ENCODE data around the gene LIM2. TPM values are rescaled to one million over a fixed set of nuclear protein-coding genes. Genes with fewer than 3 reads are reported as not detected.

The LIM2 gene
- total and polyA plus RNA-seq, 2 of the 8 experiments (the other 6 are each of a cell fraction or from before 2014, with no cell fraction given) = not detected

- Histone ChIP-seq H2BK15ac (ENCODE audit: low read length) (no peak overlapping the region), H3K27ac (ENCODE audit: low read depth, low read length) (no peak overlapping the region), H3K4ac (replicated peaks; ENCODE audit: insufficient read length, low read depth, low read length) (no peak overlapping the region), H3K4me1 (replicated peaks in 1 of 4; ENCODE audit: control insufficient read depth in 3 of 4, insufficient read depth in 4 of 4, low read length in 3 of 4) (peaks cover 0 to 11% (median 3%) of the 10 kb centered on the region in 4 experiments; a peak in 2 of 7 replicates), H3K36me3 (ENCODE audit: control insufficient read depth in 2 of 4, insufficient read depth in 4 of 4, low read length in 3 of 4) (no peaks in the 10 kb centered on the region), H3K9me3 (ENCODE audit: insufficient read depth in 2 of 2, low read depth in 1 of 2, low read length in 1 of 2) (no peaks in the 10 kb centered on the region), H2BK120ac (replicated peaks; ENCODE audit: low read depth, low read length) (no peak overlapping the region), H3K18ac (ENCODE audit: extremely low read depth, low read length) (no peak overlapping the region), H2BK12ac (ENCODE audit: low read depth, low read length) (no peak overlapping the region), H4K20me1 (replicated peaks in 1 of 2; ENCODE audit: control insufficient read depth in 1 of 2, insufficient read depth in 2 of 2, low read length in 2 of 2) (no peaks in the 10 kb centered on the region), H4K91ac (replicated peaks; ENCODE audit: insufficient read length, low read length) (no peak overlapping the region), H3K23me2 (ENCODE audit: low read depth, low read length) (peaks cover 1% of the 10 kb centered on the region; the same call in 1 of the 2 replicates), H2AK5ac (ENCODE audit: low read depth, low read length) (no peak overlapping the region), H4K5ac (ENCODE audit: insufficient read length, low read depth, low read length) (no peak overlapping the region), H3K23ac (ENCODE audit: insufficient read length) (no peak overlapping the region), H2BK20ac (ENCODE audit: low read length) (no peak overlapping the region), H2BK5ac (ENCODE audit: low read depth, low read length) (no peak overlapping the region), H3K4me3 (ENCODE audit: extremely low read depth in 1 of 4, insufficient read depth in 2 of 4, low read depth in 3 of 4, low read length in 4 of 4) (no peak overlapping the region), H2AFZ (ENCODE audit: low read length) (no peak overlapping the region), H4K8ac (ENCODE audit: extremely low read depth, insufficient read depth, low read length) (no peak overlapping the region), H3K4me2 (ENCODE audit: insufficient read depth in 1 of 2, low read depth in 2 of 2, low read length in 2 of 2) (no peak overlapping the region), H3K79me1 (ENCODE audit: low read depth, low read length) (no peaks in the 10 kb centered on the region), H3K27me3 (replicated peaks in 1 of 4; ENCODE audit: control insufficient read depth in 3 of 4, extremely low read depth in 1 of 4, insufficient read depth in 3 of 4, low read length in 3 of 4) (peaks cover 0 to 5% (median 2%) of the 10 kb centered on the region in 4 experiments; a peak in 3 of 7 replicates), H3K14ac (ENCODE audit: insufficient read length) (no peak overlapping the region), H3K79me2 (ENCODE audit: control insufficient read depth in 1 of 2, insufficient read depth in 2 of 2, low read length in 2 of 2) (no peaks in the 10 kb centered on the region), H3K9ac (replicated peaks in 1 of 4; ENCODE audit: extremely low read depth in 1 of 4, low read depth in 3 of 4, low read length in 3 of 4) (no peak overlapping the region), H3K56ac (replicated peaks; ENCODE audit: insufficient read length, low read depth, low read length) (no peak overlapping the region)
- DNase-seq (ENCODE audit: low read depth in 1 of 2, low spot score in 2 of 2) = no peak
- FAIRE-seq = no peak
- 83% methylated on average over 2 of the region's 2 CpGs; no CpG with 5 or more reads in 1 of the 2 experiments for WGBS, 2 experiments (ENCODE audit: extremely low coverage in 1 of 2, insufficient coverage in 1 of 2, insufficient read length in 1 of 2, insufficient replicate concordance in 2 of 2, low coverage in 1 of 2, low lambda C conversion rate in 2 of 2, missing lambda C conversion rate in 1 of 2)
- CTCF ChIA-PET (ENCODE audit: partially characterized antibody) = interaction anchor here (0.6 to 6.7 kb wide), 11 partner anchors 8 to 322 kb away, joined by 3 to 58 read pairs (median 4); no protein-coding TSS in a partner anchor
- POLR2A ChIA-PET (ENCODE audit: partially characterized antibody) = interaction anchor here (2.0 kb wide), 1 partner anchor 10 kb away, joined by 9 read pairs; no protein-coding TSS in a partner anchor
- no peak for TF ChIP-seq CREB1 (IDR thresholded peaks at IDR 0.05)
- TF ChIP-seq CTBP2 (IDR thresholded peaks at IDR 0.05; ENCODE audit: borderline replicate concordance, insufficient read depth, insufficient read length, low read length) = no peak
- TF ChIP-seq MAX (IDR thresholded peaks at IDR 0.05) = no peak
- no peak for TF ChIP-seq CTCF (IDR thresholded peaks at IDR 0.05; ENCODE audit: control extremely low read depth in 1 of 3, insufficient read depth in 1 of 3, low read depth in 1 of 3, low read length in 3 of 3)
Observed at GRCh38 chr19:51418707-51419106, 30.9 kb upstream of the LIM2 start.

Measured in H1 (cell line).